Middle frontal gyrus (tissue), 1 donor: ENCODE data around the gene C22orf23.
"Not testable (repeated sequence)": the region's sequence is repeated elsewhere in the genome, so short reads cannot be mapped to it uniquely, and the experiment has no call there.

Source experiments
- DNase-seq: peaks from one replicate; pipeline ENCODE4 v3.0.0-alpha.2; 2015; ENCODE audit warnings: low spot score; ENCODE audit errors: extremely low spot score

The C22orf23 gene

DNA sequence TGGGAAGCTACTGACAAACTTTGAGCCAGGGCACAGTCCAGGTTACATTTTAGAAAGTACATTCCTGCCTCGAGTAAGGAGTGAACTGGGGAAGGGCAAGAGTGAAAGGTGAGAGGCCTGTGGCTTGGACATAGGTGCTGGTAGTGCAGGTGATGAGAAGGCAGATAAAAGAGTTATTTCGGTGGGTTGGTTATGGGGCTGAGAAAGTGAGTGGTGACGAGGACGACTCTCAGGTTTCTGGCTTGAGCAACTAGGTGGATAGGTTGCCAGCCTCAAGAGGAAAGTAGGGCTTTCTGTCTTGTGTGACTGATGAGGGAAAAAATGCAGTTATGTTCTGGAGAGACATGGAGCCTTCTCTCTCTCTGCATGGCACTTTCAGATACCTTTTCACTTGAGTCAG is 3.8 kb upstream of the C22orf23 start:
- DNase-seq: no peak

DNA sequence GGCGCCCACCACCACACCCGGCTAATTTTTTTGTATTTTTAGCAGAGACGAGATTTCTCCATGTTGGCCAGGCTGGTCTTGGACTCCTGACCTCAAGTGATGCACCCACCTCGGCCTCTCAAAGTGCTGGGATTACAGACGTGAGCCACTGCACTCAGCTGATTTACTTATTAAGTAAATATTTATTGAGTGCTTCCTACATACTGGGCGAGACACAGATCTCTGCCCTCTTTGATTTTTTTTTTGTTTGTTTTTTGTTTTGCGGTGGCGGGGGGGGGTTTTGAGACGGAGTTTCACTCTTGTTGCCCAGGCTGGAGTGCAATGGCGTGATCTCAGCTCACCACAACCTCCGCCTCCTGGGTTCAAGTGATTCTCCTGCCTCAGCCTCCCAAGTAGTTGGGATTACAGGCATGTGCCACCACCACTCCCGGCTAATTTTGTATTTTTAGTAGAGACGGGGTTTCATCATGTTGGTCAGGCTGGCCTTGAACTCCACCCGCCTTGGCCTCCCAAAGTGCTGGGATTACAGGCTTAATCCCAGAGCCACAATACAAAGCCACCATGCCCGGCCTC is 2.5 kb upstream of the C22orf23 start:
- not testable (repeated sequence) for DNase-seq

DNA sequence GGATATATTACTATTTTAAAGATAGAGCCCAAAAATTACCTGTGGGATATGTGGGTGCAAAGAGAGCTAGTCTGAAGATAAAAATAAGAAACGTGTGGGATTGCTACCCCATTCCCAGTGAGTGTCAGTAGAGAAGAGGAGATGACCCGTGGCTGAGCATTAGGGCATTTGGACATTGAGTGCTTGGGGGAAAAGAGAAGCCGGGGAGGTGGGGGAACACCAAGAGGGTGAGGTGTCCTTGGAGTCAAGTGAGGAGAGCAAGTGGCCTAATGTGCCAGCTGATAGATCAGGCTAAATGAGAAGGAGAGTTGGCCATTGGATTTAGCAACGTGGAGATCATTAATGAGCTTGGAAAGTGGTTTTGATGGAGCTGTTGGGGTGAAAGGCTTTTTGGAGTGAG is 1.3 kb upstream of the C22orf23 start:
- DNase-seq: no peak

DNA sequence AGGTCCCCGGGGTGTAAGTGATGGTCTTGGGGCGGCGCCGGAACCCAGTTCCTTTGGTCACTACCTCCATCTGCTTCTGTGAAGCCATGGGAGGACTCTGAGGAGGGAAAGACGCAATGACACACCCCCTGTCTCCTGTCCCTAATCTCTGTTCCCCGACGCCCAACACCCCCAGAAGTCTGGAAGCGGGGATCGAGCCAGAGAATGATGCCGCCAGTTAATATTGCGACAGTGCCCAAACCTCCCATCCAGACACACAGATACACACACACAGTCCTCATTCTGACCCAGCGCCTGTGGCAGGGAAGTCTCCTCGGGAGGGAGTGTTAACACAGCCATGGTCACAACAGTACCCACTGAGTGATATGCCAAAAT is 352 bp downstream of the C22orf23 start:
- DNase-seq: no peak

DNA sequence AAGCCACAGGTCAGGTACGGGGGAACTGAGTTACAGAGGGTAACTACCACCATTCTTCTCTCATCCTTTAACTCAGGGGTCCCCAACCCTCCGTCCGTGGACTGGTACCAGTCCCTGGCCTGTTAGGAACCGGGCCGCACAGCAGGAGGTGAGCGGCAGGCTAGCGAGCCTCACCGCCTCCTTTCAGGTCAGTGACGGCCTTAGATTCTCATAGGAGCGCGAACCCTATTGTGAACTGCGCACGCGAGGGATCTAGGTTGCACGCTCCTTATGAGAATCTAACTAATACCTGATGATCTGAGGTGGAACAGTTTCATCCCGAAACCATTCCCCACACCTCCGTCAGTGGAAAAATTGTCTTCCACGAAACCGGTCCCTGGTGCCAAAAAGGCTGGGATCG is 772 bp downstream of the C22orf23 start:
- not testable (repeated sequence) for DNase-seq

DNA sequence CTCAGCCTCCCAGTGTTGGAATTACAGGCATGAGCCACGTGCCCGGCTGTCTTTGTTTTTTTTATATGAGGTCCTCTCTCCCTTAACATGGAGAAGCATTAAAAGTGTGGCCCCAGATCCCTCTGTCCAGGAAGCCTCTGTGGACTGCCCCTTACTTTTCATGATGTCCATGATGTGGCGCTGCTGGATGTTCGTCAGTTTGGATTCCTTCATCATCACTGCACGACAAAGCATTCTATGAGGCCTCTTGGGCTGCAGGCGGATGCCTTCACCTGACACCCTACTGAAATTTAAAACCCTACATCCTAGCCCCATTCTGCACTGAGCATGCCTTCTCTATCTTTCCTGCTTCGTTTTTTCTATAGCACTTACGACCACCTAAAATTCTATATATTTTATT is 2.1 kb downstream of the C22orf23 start:
- no peak for DNase-seq

DNA sequence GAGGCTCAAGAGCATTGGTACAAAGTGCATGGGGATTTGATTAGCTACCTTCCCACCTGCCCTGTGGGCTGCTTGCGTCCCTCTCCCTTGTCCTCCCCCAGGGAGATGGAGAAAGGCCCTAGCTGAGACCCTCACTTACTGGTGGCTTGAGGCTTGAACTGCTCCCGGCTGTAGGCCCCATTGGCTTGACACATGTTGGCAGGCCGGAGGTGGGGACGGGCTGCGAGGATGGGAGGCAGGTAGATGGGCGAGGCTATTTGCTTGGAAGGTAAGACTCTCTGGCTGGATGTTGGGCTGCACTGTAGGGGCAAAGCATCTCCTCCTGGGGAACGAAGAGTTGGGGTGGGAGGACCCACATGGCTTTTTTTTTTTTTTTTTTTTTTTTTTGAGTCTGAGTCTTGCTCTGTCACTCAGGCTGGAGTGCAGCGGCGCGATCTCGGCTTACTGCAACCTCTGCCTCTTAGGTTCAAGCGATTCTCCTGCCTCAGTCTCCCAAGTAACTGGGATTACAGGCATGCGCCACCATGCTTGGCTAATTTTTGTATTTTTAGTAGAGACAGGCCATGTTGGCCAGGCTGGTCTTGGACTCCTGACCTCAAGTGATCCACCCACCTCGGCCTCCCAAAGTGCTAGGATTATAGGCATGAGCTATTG is 6.1 kb downstream of the C22orf23 start:
- not testable (repeated sequence) for DNase-seq

DNA sequence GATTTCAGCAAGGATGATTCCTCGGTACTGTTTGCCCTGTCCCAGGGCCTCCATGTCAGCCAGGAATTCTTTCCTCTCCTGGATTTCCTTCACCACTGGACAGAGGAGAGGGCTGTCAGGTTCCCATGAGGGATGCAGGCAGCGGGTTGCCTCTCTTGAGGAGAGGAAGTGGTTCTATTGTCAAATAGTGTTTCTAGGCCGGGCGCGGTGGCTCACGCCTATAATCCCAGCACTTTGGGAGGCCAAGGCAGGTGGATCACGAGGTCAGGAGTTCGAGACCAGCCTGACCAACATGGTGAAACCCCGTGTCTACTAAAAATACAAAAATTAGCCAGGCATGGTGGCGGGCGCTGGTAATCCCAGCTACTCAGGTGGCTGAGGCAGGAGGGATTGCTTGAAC is 9.0 kb downstream of the C22orf23 start:
- DNase-seq: not testable (repeated sequence)

DNA sequence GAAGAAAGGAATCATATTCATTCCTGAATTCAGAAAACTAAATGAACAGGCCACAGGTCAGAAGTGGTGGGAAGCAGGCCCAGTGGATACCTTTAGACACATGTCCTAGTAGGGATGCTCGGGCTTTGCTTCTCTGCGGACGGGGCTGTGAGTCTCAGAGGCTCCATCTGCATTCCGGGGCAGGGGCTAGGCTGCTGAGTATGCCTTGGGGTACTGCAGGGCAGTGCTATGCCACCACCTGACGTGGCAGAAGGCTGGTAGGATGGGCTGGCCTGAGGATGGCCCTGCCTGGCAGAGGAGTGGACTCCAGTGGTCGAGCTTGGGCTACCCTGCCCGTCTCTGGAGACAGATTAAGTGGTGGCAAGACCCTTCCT is 9.6 kb downstream of the C22orf23 start:
- no peak for DNase-seq

DNA sequence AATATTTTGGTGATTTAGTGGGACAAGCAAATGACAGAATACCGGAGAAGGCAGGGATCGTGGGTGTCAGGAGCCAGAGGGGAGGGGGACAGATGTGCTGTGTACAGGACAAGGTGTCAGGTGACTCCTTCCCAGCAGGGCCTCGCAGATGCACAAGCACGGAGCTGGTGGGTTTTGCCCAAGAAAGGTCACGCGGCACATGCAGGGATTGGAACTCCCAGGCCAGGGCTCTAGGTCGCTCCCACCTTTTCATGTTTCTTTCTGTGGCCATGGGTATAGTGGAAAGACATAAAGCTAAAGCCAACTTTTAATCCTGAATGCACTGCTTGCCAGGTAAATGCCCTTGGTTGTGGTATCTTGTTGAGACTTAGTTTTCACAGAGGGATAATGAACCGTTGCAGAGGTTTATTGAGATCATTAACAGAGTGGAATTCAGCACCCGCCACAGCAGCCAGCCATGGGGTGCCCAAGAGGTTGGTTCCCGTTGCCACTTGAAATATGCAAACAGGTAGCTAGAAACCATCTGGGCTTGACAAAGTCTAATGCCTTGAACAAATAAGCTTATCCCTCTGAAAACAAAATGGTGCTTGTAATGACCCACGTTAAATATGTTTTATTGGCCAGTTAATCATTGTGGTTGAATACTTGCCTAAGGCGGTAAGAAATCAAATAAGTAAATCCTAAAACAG is 10.1 kb downstream of the C22orf23 start:
- DNase-seq: no peak

DNA sequence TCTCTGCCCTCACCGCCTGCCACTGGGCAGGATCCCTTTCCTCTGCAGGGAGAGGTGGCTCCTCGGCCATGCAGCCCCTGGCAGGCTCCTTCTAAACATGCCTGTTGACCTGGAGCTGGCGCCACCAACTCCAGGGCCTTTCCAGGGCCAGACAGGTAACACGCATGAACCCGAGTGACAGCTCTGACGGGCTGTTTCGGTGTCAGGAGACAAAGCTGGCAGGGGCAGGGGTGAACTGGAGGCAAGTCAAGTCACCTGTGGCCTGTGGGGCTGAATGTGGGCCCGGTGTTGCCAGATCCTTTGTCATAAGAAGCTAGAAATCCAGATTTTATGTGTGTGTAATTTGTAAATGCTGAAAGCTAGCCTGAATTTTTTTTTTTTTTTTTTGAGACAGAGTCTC is 11.3 kb downstream of the C22orf23 start:
- DNase-seq: no peak

DNA sequence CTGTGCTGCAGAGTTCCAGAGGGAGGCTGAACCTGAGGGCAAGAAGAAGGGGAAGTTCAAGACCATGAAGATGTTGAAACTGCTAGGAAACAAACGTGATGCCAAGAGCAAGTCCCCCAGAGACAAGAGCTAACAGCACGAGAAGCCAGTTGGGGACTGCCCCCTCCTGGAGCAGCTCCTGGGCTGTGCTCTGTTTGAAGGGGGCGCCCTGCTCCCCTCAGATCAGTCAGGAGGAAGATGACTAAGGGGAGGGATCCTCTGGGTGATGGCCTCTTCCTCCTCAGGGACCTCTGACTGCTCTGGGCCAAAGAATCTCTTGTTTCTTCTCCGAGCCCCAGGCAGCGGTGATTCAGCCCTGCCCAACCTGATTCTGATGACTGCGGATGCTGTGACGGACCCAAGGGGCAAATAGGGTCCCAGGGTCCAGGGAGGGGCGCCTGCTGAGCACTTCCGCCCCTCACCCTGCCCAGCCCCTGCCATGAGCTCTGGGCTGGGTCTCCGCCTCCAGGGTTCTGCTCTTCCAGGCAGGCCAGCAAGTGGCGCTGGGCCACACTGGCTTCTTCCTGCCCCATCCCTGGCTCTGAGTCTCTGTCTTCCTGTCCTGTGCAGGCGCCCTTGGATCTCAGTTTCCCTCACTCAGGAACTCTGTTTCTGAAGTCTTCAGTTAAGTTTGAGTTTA is 12.6 kb downstream of the C22orf23 start:
- DNase-seq: no peak

DNA sequence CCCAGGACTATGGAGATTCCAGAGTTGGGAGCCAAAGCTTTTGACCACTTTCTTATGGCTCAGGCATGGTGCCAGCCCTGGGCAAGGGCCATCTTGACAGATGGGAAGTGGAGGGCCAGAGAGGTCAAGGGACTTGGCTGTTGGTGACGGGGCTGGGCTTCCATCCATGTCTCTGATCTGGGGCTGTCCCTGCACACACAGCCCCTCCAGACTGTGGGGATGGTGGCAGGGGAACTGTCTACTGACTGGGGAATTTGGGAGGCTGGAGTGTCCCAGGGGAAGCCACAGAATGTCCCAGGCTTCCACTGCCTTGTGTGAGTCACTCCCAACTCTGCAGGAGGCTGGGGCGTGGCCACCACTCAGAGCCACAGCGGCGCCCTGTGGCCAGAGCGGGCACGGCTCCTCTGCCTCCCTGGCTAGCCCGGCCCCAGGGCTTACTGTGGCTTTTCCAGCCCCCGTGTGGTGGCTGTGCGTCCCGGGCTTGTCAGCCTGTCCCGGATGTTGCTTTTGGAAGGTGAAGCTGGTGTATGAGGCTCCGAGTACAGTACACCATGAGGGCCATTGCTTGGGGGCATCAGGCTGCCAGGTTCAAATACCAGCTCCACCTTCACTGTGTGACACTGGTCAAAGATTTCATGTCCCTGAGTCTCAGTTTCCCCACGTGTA is 19.6 kb downstream of the C22orf23 start:
- DNase-seq: peak; percentile 63

DNA sequence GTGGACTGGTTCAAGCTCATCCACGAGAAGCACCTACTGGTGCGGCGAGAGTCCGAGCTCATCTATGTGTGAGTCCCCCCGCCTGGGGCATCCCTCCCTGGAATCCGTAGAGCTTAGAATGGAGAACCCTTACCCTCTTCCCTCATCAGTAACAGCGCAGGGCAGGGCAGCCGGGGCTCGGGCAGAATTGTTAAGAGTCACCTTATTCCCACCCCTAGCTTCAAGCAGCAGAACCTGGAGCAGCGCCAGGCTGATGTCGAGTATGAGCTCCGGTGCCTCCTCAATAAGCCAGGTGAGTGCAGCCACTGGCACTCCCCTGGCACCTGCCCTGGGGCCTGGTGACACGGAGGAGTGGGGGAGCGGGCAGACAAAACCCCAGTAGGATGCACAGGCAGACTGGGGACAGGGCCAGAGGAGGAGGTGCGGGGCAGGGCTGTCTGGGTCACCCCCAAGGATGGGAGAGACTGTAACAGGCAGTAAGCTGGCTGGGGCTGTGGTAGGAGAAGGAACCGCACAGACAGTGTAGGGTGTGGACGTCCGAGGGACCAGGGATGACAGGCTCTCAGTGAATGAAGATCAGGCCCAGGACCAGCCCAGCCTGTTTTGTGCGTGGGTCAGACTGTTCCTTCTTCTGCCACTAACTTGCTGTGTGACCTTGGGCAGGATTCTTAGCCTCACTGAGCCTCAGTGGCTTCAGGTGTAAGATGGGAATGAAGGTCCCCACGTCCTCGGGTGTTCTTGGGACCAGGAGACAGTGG is 20.4 kb downstream of the C22orf23 start:
- DNase-seq: no peak

DNA sequence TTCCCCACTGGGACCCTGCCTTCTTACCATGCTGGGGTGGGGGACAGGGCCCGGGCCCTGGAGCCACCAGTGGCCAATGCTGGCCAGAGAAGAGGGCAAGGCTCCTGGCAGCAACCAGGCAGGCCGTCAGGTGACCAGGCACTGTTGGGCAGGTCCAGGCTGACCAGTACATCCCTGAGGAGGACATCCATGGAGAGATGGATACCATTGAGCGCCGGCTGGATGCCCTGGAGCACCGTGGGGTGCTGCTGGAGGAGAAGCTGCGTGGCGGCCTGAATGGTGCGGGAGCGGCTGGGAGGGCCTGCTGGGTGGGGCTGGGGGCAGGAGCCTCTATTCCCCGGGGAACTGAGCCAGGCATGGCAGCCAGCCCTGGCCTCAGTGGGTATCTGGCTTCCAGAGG is 21.0 kb downstream of the C22orf23 start:
- DNase-seq: no peak

DNA sequence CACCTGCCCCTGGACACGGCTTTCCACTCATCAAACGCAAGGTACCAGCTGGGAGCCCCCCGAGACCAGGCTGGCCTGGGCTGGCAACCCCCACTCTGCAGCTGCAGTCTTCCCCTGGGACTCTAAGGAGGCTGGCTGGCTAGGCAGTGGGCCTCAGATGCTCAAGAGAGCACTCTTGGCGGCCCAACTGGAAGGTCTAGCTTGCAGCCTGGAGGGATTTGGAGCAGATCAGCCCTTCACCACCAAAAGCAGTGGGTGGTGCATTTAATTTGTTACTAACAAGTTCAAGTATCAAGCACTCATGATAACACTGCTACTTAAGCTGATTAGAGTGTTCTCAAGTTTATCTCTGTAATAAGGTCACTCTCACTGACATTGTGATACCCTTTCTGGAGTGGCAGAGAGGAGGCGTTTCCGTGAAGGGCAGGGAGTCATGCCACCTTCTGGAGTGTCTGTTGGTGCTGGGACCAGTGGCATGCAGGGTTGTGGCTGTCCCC is 21.5 kb downstream of the C22orf23 start:
- no peak for DNase-seq

DNA sequence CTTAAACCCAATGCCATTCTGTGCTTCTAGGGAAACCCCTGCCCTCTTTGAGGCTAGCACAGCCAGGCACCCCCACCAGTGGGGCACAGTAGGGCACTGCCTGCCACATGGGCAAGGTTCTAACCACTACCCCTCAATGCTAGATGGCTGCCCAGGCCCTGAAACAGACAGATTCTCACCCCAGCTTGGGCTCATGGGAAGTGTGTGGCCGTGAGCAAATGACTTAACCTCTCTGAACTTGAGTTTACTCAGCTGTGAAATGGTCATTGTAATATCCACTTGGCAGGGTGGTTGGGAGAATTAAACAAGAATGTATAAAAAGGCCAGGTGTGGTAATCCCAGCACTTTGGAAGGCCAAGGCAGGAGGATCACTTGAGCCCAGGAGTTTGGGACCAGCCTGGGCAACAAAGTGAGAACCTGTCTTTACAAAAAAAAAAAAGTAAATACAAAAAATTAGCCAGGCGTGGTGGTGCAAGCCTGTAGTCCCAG is 22.4 kb downstream of the C22orf23 start:
- no peak for DNase-seq

DNA sequence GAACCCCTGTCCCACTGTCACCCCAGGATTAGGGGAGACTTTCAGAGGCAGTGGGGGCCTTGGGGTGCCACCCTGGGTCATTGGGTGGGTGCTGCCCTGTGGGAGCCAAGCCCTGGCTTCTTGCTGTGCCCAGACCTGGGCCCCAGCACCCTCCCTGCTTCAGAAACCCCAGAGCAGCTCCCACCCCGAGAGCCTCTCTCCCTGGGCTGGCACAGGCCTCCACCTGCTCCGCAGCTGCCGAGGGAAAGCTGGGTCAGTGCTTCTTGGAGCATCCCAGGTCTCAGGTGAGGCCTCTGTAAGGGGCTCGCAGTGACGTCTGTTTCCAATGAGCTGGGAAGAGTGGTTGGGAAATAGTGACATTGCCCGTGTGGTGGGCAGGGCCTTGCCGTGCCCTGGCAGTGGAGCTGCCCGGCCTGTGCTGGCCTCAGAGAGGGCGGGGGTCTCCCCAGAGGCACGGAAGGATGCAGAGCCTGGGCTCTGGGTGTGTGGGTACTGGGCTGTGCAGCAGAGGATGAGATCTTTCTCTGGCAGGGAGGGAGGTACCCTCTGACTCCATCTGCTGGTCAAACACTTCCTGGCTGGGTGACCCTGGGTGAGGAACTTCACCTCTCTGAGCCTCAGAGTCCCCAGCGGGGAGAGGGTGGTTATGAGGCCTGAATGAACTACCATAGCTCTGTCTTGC is 23.0 kb downstream of the C22orf23 start:
- no peak for DNase-seq

DNA sequence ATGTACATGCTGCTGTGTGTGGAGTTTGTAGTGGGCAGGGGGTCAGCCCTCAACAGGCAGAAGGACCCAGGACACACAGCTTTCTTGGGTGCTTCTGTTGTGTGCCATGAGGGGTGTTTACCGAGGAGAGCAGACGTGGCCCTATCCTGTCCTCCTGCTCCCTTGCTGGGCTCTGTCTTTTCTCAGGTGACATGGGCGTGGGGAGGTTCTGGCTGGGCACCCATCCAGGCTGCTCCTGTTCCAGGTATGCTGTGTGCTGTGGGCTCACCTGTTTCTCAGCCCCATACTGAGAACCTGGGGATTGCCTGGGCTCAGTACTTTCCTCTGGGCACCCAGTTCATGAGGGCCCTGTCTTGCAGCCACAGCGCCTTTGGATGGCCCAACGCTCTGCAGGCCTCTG is 24.0 kb downstream of the C22orf23 start:
- no peak for DNase-seq

DNA sequence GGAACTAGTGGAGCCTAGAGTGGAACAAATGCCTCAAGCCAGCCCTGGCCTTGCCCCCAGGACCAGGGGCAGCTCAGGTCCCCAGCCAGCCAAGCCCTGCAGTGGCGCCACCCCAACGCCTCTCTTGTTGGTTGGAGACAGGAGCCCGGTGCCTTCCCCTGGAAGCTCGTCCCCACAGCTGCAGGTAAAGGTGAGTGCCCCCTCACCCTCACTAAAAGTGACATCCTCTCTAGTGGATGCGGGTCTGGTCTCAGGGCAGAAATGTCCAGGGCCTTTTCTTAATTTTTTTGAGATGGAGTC is 25.8 kb downstream of the C22orf23 start:
- no peak for DNase-seq
